Measurements from ENCODE around the gene ENOPH1. TPM values are rescaled to one million over a fixed set of nuclear protein-coding genes. Genes with fewer than 3 reads are reported as not detected.
"Not testable (repeated sequence)": the region's sequence is repeated elsewhere in the genome, so short reads cannot be mapped to it uniquely, and the experiment has no call there.

The ENOPH1 gene
- polyA plus RNA-seq, 1 experiment, result 17.0 TPM

GRCh38 chr4:82382751-82383150 lies 47.6 kb upstream of the ENOPH1 start:
- POLR2A ChIA-PET, result no interaction called here
- H3K27me3 ChIP-seq (ENCODE audit: control insufficient read depth, insufficient read depth, low read length), result no peaks in the 10 kb centered on the region
- no peak for TF ChIP-seq CTCF (IDR thresholded peaks at IDR 0.05; ENCODE audit: low read depth, low read length)
- CTCF ChIA-PET, result no interaction called here
- peaks cover 12% of the 10 kb centered on the region for H3K9me3 ChIP-seq (ENCODE audit: control insufficient read depth, insufficient read depth, low read length)
- H3K27ac ChIP-seq (ENCODE audit: low read depth, low read length), result no peak overlapping the region
- DNase-seq (ENCODE audit: low read depth, low spot score), result no peak
- H3K4me3 ChIP-seq (ENCODE audit: low read depth, low read length), result no peak overlapping the region

DNA sequence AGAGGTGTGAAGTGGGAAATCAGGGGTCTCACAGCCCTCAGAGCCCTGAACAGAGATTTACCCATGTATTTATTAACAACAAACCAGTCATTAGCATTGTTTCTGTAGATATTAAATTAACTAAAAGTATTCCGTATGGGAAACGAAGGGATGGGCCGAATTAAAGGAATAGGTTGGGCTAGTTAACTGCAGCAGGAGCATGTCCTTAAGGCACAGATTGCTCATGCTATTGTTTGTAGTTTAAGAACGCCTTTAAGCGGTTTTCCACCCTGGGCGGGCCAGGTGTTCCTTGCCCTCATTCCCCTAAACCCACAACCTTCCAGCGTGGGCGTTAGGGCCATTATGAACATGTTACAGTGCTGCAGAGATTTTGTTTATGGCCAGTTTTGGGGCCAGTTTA lies 44.1 kb upstream of the ENOPH1 start:
- DNase-seq (ENCODE audit: low read depth, low spot score); H3K27me3 ChIP-seq (ENCODE audit: control insufficient read depth, insufficient read depth, low read length); H3K4me3 ChIP-seq (ENCODE audit: low read depth, low read length); H3K27ac ChIP-seq (ENCODE audit: low read depth, low read length); H3K9me3 ChIP-seq (ENCODE audit: control insufficient read depth, insufficient read depth, low read length); POLR2A ChIA-PET: not testable (repeated sequence)
- CTCF ChIA-PET, result interaction anchor here (2.9 kb wide), 1 partner anchor 43 kb away, joined by 12 read pairs; the partner anchor contains the start of gene HNRNPDL

DNA sequence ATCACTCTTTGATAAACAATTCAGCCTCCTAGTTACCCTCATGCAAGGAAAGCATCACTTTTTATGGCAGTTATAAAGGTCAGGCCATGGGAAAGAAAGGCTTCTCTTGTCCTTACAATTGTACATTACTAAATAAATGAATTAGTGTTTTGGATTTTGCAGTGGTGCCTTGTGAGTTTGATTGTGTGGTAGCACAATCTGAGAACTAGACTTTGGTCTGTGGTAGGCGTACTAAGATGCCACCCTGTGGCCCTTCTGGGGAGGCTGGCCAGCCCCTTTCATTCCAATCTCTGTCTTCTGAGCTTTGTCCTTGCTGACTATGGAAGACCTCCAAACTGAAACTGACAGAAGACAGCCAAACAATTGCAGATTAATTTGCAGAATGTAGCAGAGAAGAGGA lies 42.0 kb upstream of the ENOPH1 start:
- H3K4me3 ChIP-seq (ENCODE audit: low read depth, low read length), result no peak overlapping the region
- no peak for TF ChIP-seq CTCF (IDR thresholded peaks at IDR 0.05; ENCODE audit: low read depth, low read length)
- no peak overlapping the region for H3K27ac ChIP-seq (ENCODE audit: low read depth, low read length)
- ChIA-PET CTCF (no interaction called here), POLR2A (interaction anchor here (0.6 kb wide), 1 partner anchor 41 kb away, joined by 3 read pairs; no protein-coding TSS in a partner anchor)
- H3K9me3 ChIP-seq (ENCODE audit: control insufficient read depth, insufficient read depth, low read length), result no peaks in the 10 kb centered on the region; the same call in 1 of the 2 replicates
- no peaks in the 10 kb centered on the region for H3K27me3 ChIP-seq (ENCODE audit: control insufficient read depth, insufficient read depth, low read length)
- no peak for DNase-seq (ENCODE audit: low read depth, low spot score)

DNA sequence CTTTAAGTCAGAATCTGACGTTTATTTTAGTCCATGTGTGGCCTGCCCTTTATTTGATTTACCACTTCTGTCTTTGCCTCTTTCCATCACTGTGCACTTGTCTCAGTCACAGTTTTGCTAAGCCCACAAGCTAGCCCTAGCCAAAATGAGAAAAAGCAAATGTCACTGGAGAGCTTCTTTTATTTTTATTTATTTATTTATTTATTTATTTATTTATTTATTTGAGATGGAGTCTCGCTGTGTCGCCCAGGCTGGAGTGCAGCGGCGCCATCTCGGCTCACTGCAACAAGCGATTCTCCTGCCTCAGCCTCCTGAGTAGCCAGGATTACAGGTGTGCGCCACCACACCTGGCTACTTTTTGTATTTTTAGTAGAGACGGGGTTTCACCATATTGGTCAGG lies 40.3 kb upstream of the ENOPH1 start:
- CTCF ChIA-PET, result interaction anchor here (0.6 to 0.8 kb wide), 2 partner anchors 30 to 73 kb away, joined by 3 to 4 read pairs; no protein-coding TSS in a partner anchor
- DNase-seq (ENCODE audit: low read depth, low spot score); POLR2A ChIA-PET; H3K4me3 ChIP-seq (ENCODE audit: low read depth, low read length); H3K9me3 ChIP-seq (ENCODE audit: control insufficient read depth, insufficient read depth, low read length); H3K27ac ChIP-seq (ENCODE audit: low read depth, low read length); H3K27me3 ChIP-seq (ENCODE audit: control insufficient read depth, insufficient read depth, low read length): not testable (repeated sequence)

GRCh38 chr4:82394896-82395295 lies 35.5 kb upstream of the ENOPH1 start:
- H3K9me3 ChIP-seq (ENCODE audit: control insufficient read depth, insufficient read depth, low read length), result no peaks in the 10 kb centered on the region
- H3K27me3 ChIP-seq (ENCODE audit: control insufficient read depth, insufficient read depth, low read length), result no peaks in the 10 kb centered on the region
- TF ChIP-seq CTCF (IDR thresholded peaks at IDR 0.05; ENCODE audit: low read depth, low read length), result no peak
- no peak overlapping the region for H3K27ac ChIP-seq (ENCODE audit: low read depth, low read length)
- CTCF ChIA-PET, result interaction anchor here (0.8 kb wide), 1 partner anchor 34 kb away, joined by 3 read pairs; no protein-coding TSS in a partner anchor
- DNase-seq (ENCODE audit: low read depth, low spot score), result no peak
- POLR2A ChIA-PET, result interaction anchor here (0.5 to 1.1 kb wide), 2 partner anchors 20 to 34 kb away, joined by 3 to 4 read pairs; no protein-coding TSS in a partner anchor
- H3K4me3 ChIP-seq (ENCODE audit: low read depth, low read length), result no peak overlapping the region

GRCh38 chr4:82397527-82397926 lies 32.9 kb upstream of the ENOPH1 start:
- CTCF ChIA-PET, result no interaction called here
- TF ChIP-seq CTCF (IDR thresholded peaks at IDR 0.05; ENCODE audit: low read depth, low read length), result no peak
- no peaks in the 10 kb centered on the region for H3K9me3 ChIP-seq (ENCODE audit: control insufficient read depth, insufficient read depth, low read length)
- POLR2A ChIA-PET, result no interaction called here
- H3K27me3 ChIP-seq (ENCODE audit: control insufficient read depth, insufficient read depth, low read length), result no peaks in the 10 kb centered on the region
- no peak for DNase-seq (ENCODE audit: low read depth, low spot score)
- no peak overlapping the region for H3K4me3 ChIP-seq (ENCODE audit: low read depth, low read length)
- H3K27ac ChIP-seq (ENCODE audit: low read depth, low read length), result no peak overlapping the region

Data from AG04450 (cell line).